Neural cell (in vitro differentiated cells): ENCODE results near the gene KDF1. TPM values are rescaled to one million over a fixed set of nuclear protein-coding genes. Genes with fewer than 3 reads are reported as not detected.

ENCODE experiments used
- H2AFZ ChIP-seq: fragments of 200-600, 300-800 bp; sonication (generic), shearing (Covaris generic); 2 replicates; pipeline ENCODE4 v1.6.0; 2014; ENCODE audit warnings: low read depth, mild to moderate bottlenecking, antibody characterized with exemption, low read length, moderate library complexity
- H3F3A ChIP-seq: fragments of 200-600 bp; shearing (Covaris generic); 2 replicates; pipeline ENCODE4 v1.6.1; 2016; ENCODE audit warnings: mild to moderate bottlenecking, moderate library complexity, mixed read lengths, antibody characterized with exemption, low read length; ENCODE audit not compliant: insufficient read depth, poor library complexity, severe bottlenecking
- H3K27ac ChIP-seq: fragments of 200-600, 300-800 bp; sonication (generic), shearing (Covaris generic); 2 replicates; pipeline ENCODE4 v1.5.1; 2014; ENCODE audit warnings: mild to moderate bottlenecking, low read length, moderate library complexity
- H3K27me3 ChIP-seq: fragments of 300-800, 200-600 bp; sonication (generic), shearing (Covaris generic); 2 replicates; pipeline ENCODE4 v1.6.0; 2014; ENCODE audit warnings: mild to moderate bottlenecking, low read depth, low read length, moderate library complexity; ENCODE audit not compliant: insufficient read depth
- H3K36me3 ChIP-seq: fragments of 300-800, 200-600 bp; sonication (generic), shearing (Covaris generic); 2 replicates; pipeline ENCODE4 v1.5.1; 2014; ENCODE audit warnings: mild to moderate bottlenecking, antibody characterized with exemption, low read length, moderate library complexity; ENCODE audit not compliant: insufficient read depth
- H3K4me2 ChIP-seq: fragments of 300-800, 200-600 bp; sonication (generic), shearing (Covaris generic); 2 replicates; pipeline ENCODE4 v1.6.0; 2014; ENCODE audit warnings: mild to moderate bottlenecking, low read length
- H3K4me3 ChIP-seq: fragments of 300-800, 200-600 bp; sonication (generic), shearing (Covaris generic); 2 replicates; pipeline ENCODE4 v1.5.1; 2014; ENCODE audit warnings: mild to moderate bottlenecking, low read length, moderate library complexity
- H3K79me2 ChIP-seq: fragments of 200-600 bp; shearing (Covaris generic); replicated peaks from 2 replicates; pipeline ENCODE4 v1.6.0; 2014; ENCODE audit warnings: mild to moderate bottlenecking, low read length, moderate library complexity; ENCODE audit not compliant: insufficient read depth
- H3K9ac ChIP-seq: fragments of 300-800, 200-600 bp; sonication (generic), shearing (Covaris generic); 2 replicates; pipeline ENCODE4 v1.6.1; 2016; ENCODE audit warnings: mild to moderate bottlenecking, low read length, mixed read lengths
- H3K9me2 ChIP-seq: fragments of 200-600 bp; shearing (Covaris generic); 2 replicates; pipeline ENCODE4 v1.6.1; 2016; ENCODE audit warnings: mild to moderate bottlenecking, low read length, mixed read lengths; ENCODE audit not compliant: insufficient read depth
- H3K9me3 ChIP-seq: fragments of 200-600, 300-800 bp; sonication (generic), shearing (Covaris generic); 2 replicates; pipeline ENCODE4 v1.6.1; 2016; ENCODE audit warnings: mild to moderate bottlenecking, mixed run types, low read length, moderate library complexity, mixed read lengths
- H4K20me1 ChIP-seq: fragments of 200-600 bp; shearing (Covaris generic); 2 replicates; pipeline ENCODE4 v1.6.1; 2016; ENCODE audit warnings: mild to moderate bottlenecking, mixed run types; ENCODE audit not compliant: insufficient read depth
- CTCF ChIP-seq: fragments of 450-650 bp; IDR thresholded peaks from 2 replicates; pipeline ENCODE4 v1.5.1; 2014; ENCODE audit warnings: antibody characterized with exemption, mild to moderate bottlenecking, moderate library complexity; ENCODE audit not compliant: poor library complexity, severe bottlenecking
- EP300 ChIP-seq: fragments of 450-650 bp; conservative IDR thresholded peaks from 2 replicates; pipeline ENCODE4 v1.6.1; 2014; ENCODE audit warnings: antibody characterized with exemption, mild to moderate bottlenecking, moderate library complexity; ENCODE audit not compliant: poor library complexity, severe bottlenecking
- EZH2 ChIP-seq: fragments of 200-600, 300-800 bp; shearing (Covaris generic), sonication (generic); IDR thresholded peaks from 2 replicates; pipeline ENCODE4 v1.6.1; 2014; ENCODE audit warnings: antibody characterized with exemption, low read length, borderline replicate concordance, mild to moderate bottlenecking; ENCODE audit not compliant: insufficient read depth, poor library complexity, severe bottlenecking
- MXI1 ChIP-seq: fragments of 450-650 bp; conservative IDR thresholded peaks from 2 replicates; pipeline ENCODE4 v1.6.1; 2014; ENCODE audit warnings: antibody characterized with exemption, mild to moderate bottlenecking; ENCODE audit not compliant: poor library complexity, severe bottlenecking
- POLR2AphosphoS5 ChIP-seq: IDR thresholded peaks from 2 replicates; pipeline ENCODE4 v1.6.1; 2012
- RAD21 ChIP-seq: fragments of 450-650 bp; conservative IDR thresholded peaks from 2 replicates; pipeline ENCODE4 v1.6.1; 2014; ENCODE audit warnings: antibody characterized with exemption, mild to moderate bottlenecking, moderate library complexity
- REST ChIP-seq: IDR thresholded peaks from 2 replicates; pipeline ENCODE4 v1.6.1; 2012; ENCODE audit warnings: borderline replicate concordance
- SMC3 ChIP-seq: fragments of 450-650 bp; conservative IDR thresholded peaks from 2 replicates; pipeline ENCODE4 v1.6.1; 2014; ENCODE audit warnings: antibody characterized with exemption, mild to moderate bottlenecking, moderate library complexity; ENCODE audit not compliant: poor library complexity
- TAF1 ChIP-seq: IDR thresholded peaks from 2 replicates; pipeline ENCODE4 v1.6.1; 2012; ENCODE audit warnings: low read depth
- polyA plus RNA-seq: library from polyadenylated mRNA; depleted of rRNA; stranded (reverse); fragments of >200 nt; gene quantifications from 2 replicates; pipeline ENCODE4 v1.2.3, GENCODE V29; 2014

The KDF1 gene
- polyA plus RNA-seq, 1 donor from 2014 or later: not detected

GRCh38 chr1:26996665-26997064 is 36.4 kb upstream of the KDF1 start:
- H3F3A ChIP-seq: peaks cover 4% of the 10 kb centered on the region
- no peak overlapping the region for H2AFZ ChIP-seq
- TF ChIP-seq MXI1: no peak
- no peak for TF ChIP-seq POLR2AphosphoS5
- TF ChIP-seq CTCF: no peak
- TF ChIP-seq RAD21: no peak
- no peak overlapping the region for H3K9ac ChIP-seq
- H3K27me3 ChIP-seq: peaks cover 21% of the 10 kb centered on the region
- H3K4me3 ChIP-seq: no peak overlapping the region
- no peaks in the 10 kb centered on the region for H3K79me2 ChIP-seq
- H4K20me1 ChIP-seq: no peaks in the 10 kb centered on the region
- no peaks in the 10 kb centered on the region for H3K9me3 ChIP-seq
- no peak overlapping the region for H3K27ac ChIP-seq
- no peaks in the 10 kb centered on the region for H3K9me2 ChIP-seq
- H3K36me3 ChIP-seq: no peaks in the 10 kb centered on the region
- no peak overlapping the region for H3K4me2 ChIP-seq

GRCh38 chr1:26996024-26996423 is 35.8 kb upstream of the KDF1 start:
- H3K9me3 ChIP-seq: no peaks in the 10 kb centered on the region
- no peaks in the 10 kb centered on the region for H3K79me2 ChIP-seq
- H3K4me3 ChIP-seq: no peak overlapping the region
- no peak overlapping the region for H2AFZ ChIP-seq
- no peaks in the 10 kb centered on the region for H4K20me1 ChIP-seq
- no peaks in the 10 kb centered on the region for H3K36me3 ChIP-seq
- peaks cover 4% of the 10 kb centered on the region for H3F3A ChIP-seq
- H3K27ac ChIP-seq: no peak overlapping the region
- H3K4me2 ChIP-seq: no peak overlapping the region
- no peaks in the 10 kb centered on the region for H3K9me2 ChIP-seq
- peaks cover 28% of the 10 kb centered on the region for H3K27me3 ChIP-seq
- no peak overlapping the region for H3K9ac ChIP-seq
- TF ChIP-seq POLR2AphosphoS5: no peak
- TF ChIP-seq MXI1: no peak
- TF ChIP-seq CTCF: no peak
- TF ChIP-seq EZH2: no peak
- no peak for TF ChIP-seq REST
- no peak for TF ChIP-seq EP300
- TF ChIP-seq SMC3: no peak
- no peak for TF ChIP-seq RAD21
- TF ChIP-seq TAF1: no peak
